Stimulated activated CD4-positive, alpha-beta T cell treated with anti-CD3 and anti-CD28 coated beads, Interleukin-12 subunit alpha, Interleukin-12 subunit beta, amount 100 ng/mL, for 4 hours (primary cell): ENCODE measurements around the gene C1RL.

ENCODE experiments used
- DNase-seq: peaks from one replicate; pipeline ENCODE4 v3.0.0-alpha.2; 2020

Gene C1RL

GRCh38 chr12:7091171-7091570 is 17.8 kb downstream of the C1RL start:
- DNase-seq = no peak

GRCh38 chr12:7090222-7090998 is 18.6 kb downstream of the C1RL start:
- no peak for DNase-seq

GRCh38 chr12:7089196-7089871 is 19.7 kb downstream of the C1RL start:
- DNase-seq = no peak

- no peak for DNase-seq
Measured at GRCh38 chr12:7083125-7083524, 25.9 kb downstream of the C1RL start.

- DNase-seq = no peak
Measured at GRCh38 chr12:7081037-7081436, 28.0 kb downstream of the C1RL start.

- no peak for DNase-seq
Measured at GRCh38 chr12:7079826-7080125, 29.2 kb downstream of the C1RL start.

GRCh38 chr12:7078163-7078562 is 30.9 kb downstream of the C1RL start:
- DNase-seq = no peak

GRCh38 chr12:7076493-7076892 is 32.5 kb downstream of the C1RL start:
- DNase-seq = no peak

- DNase-seq = no peak
Measured at GRCh38 chr12:7075939-7076338, 33.1 kb downstream of the C1RL start.

GRCh38 chr12:7075518-7075917 is 33.5 kb downstream of the C1RL start:
- no peak for DNase-seq

GRCh38 chr12:7073946-7074345 is 35.1 kb downstream of the C1RL start:
- DNase-seq = no peak

- no peak for DNase-seq
Measured at GRCh38 chr12:7072554-7072953, 36.5 kb downstream of the C1RL start.

GRCh38 chr12:7072035-7072434 is 37.0 kb downstream of the C1RL start:
- no peak for DNase-seq

- no peak for DNase-seq
Measured at GRCh38 chr12:7069386-7069785, 39.6 kb downstream of the C1RL start.

- DNase-seq = no peak
Measured at GRCh38 chr12:7068994-7069346, 40.0 kb downstream of the C1RL start.

GRCh38 chr12:7068240-7068993 is 40.6 kb downstream of the C1RL start:
- DNase-seq = no peak

GRCh38 chr12:7067096-7067495 is 41.9 kb downstream of the C1RL start:
- DNase-seq = no peak

GRCh38 chr12:7066596-7066995 is 42.4 kb downstream of the C1RL start:
- no peak for DNase-seq

- no peak for DNase-seq
Measured at GRCh38 chr12:7065073-7065623, 43.9 kb downstream of the C1RL start.

GRCh38 chr12:7064516-7064915 is 44.5 kb downstream of the C1RL start:
- DNase-seq = no peak

- DNase-seq = no peak
Measured at GRCh38 chr12:7061596-7061995, 47.4 kb downstream of the C1RL start.

GRCh38 chr12:7061138-7061537 is 47.9 kb downstream of the C1RL start:
- DNase-seq = no peak

- no peak for DNase-seq
Measured at GRCh38 chr12:7060353-7060954, 48.6 kb downstream of the C1RL start, which contains the start of gene C1S. Gene C1S (plus strand): TSS chr12:7060718. CDS start chr12:7061913, 1,195 bp downstream.
